Limb (tissue), 2 donors: ENCODE results near the gene PRRT2.
A peak's percentile ranks its signal among the peaks of the same experiment; 100 is the strongest.
"Not testable (repeated sequence)": the region's sequence is repeated elsewhere in the genome, so short reads cannot be mapped to it uniquely, and the experiment has no call there.

Experiments used
- DNase-seq, 2 donors: peaks; one replicate each; pipeline ENCODE4 v3.0.0-alpha.2; 2016; ENCODE audit errors: extremely low spot score in 2 of 2

PRRT2 gene

GRCh38 chr16:29811896-29812665 lies at the start of gene PRRT2:
Gene PRRT2, plus strand, starts transcription at chr16:29812193. Its CDS starts 862 bp downstream, at chr16:29813055.
- DNase-seq, result peak; percentile 69 to 93

- no peak for DNase-seq
These were observed 48.7 kb upstream of the PRRT2 start for GRCh38 chr16:29763326-29763725.

- no peak for DNase-seq
These were observed 46.6 kb upstream of the PRRT2 start for GRCh38 chr16:29765167-29766032.

- no peak for DNase-seq
These were observed 45.4 kb upstream of the PRRT2 start for GRCh38 chr16:29766571-29766970.

- no peak for DNase-seq
These were observed 44.9 kb upstream of the PRRT2 start for GRCh38 chr16:29767062-29767461.

- DNase-seq, result no peak
These were observed 42.5 kb upstream of the PRRT2 start for GRCh38 chr16:29769507-29769906.

- DNase-seq, result no peak
These were observed 41.6 kb upstream of the PRRT2 start for GRCh38 chr16:29770250-29770929.

- not testable (repeated sequence) for DNase-seq
These were observed 39.7 kb upstream of the PRRT2 start for GRCh38 chr16:29772330-29772729.

- no peak for DNase-seq
These were observed 37.3 kb upstream of the PRRT2 start for GRCh38 chr16:29774730-29775129.

GRCh38 chr16:29775742-29776408 lies 36.1 kb upstream of the PRRT2 start:
- no peak for DNase-seq

GRCh38 chr16:29777576-29778350 lies 34.2 kb upstream of the PRRT2 start, which contains the start of gene ZG16:
Gene ZG16, plus strand, starts transcription at chr16:29778256. Its CDS starts 1,011 bp downstream, at chr16:29779267.
- no peak for DNase-seq

- no peak for DNase-seq
These were observed 32.5 kb upstream of the PRRT2 start for GRCh38 chr16:29779474-29779873.

- DNase-seq, result not testable (repeated sequence)
These were observed 28.7 kb upstream of the PRRT2 start for GRCh38 chr16:29783094-29783953.

GRCh38 chr16:29784157-29784556 lies 27.8 kb upstream of the PRRT2 start:
- DNase-seq, result no peak

- peak; percentile 52 to 76 for DNase-seq
These were observed 27.0 kb upstream of the PRRT2 start for GRCh38 chr16:29784901-29785500.

- not testable (repeated sequence) for DNase-seq
These were observed 24.8 kb upstream of the PRRT2 start for GRCh38 chr16:29787155-29787554.

GRCh38 chr16:29789775-29790182 lies 22.2 kb upstream of the PRRT2 start:
- no peak for DNase-seq

GRCh38 chr16:29790183-29790948 lies 21.6 kb upstream of the PRRT2 start, which contains the start of gene KIF22:
Gene KIF22, plus strand, starts transcription at chr16:29790751. Its CDS starts 9 bp downstream, at chr16:29790760.
- peak; percentile 98 to 99 for DNase-seq
